PFSK-1 (cell line): ENCODE data around the gene GRHPR.

Source experiments
- FOXP2 ChIP-seq: optimal IDR thresholded peaks from 2 replicates; pipeline ENCODE3; 2011; ENCODE audit warnings: borderline replicate concordance, control low read depth, inconsistent platforms; ENCODE audit not compliant: insufficient read depth; ENCODE audit errors: extremely low read length, extremely low read depth
- POLR2AphosphoS5 ChIP-seq: IDR thresholded peaks from 2 replicates; pipeline ENCODE4 v1.6.1; 2012; ENCODE audit warnings: low read depth, mild to moderate bottlenecking, control low read depth, low read length, moderate library complexity
- SIN3A ChIP-seq: IDR thresholded peaks from 2 replicates; pipeline ENCODE4 v1.6.1; 2012; ENCODE audit warnings: mild to moderate bottlenecking, low read length, moderate library complexity, borderline replicate concordance; ENCODE audit not compliant: insufficient read depth
- TAF1 ChIP-seq: IDR thresholded peaks from 2 replicates; pipeline ENCODE4 v1.6.1; 2012; ENCODE audit warnings: low read length, control low read depth, borderline replicate concordance; ENCODE audit not compliant: insufficient read depth
- TF ChIP-seq, protein P1 (sequence below), 2 experiments: IDR thresholded peaks; 2 replicates each; pipeline versions ENCODE4 v1.6.1 to v1.8.0; 2011 to 2012; ENCODE audit warnings: low read depth in 2 of 2, low read length in 2 of 2, control low read depth in 1 of 2, inconsistent platforms in 1 of 2, mild to moderate bottlenecking in 1 of 2, moderate library complexity in 1 of 2; ENCODE audit not compliant: insufficient read depth in 1 of 2

GRHPR gene

DNA sequence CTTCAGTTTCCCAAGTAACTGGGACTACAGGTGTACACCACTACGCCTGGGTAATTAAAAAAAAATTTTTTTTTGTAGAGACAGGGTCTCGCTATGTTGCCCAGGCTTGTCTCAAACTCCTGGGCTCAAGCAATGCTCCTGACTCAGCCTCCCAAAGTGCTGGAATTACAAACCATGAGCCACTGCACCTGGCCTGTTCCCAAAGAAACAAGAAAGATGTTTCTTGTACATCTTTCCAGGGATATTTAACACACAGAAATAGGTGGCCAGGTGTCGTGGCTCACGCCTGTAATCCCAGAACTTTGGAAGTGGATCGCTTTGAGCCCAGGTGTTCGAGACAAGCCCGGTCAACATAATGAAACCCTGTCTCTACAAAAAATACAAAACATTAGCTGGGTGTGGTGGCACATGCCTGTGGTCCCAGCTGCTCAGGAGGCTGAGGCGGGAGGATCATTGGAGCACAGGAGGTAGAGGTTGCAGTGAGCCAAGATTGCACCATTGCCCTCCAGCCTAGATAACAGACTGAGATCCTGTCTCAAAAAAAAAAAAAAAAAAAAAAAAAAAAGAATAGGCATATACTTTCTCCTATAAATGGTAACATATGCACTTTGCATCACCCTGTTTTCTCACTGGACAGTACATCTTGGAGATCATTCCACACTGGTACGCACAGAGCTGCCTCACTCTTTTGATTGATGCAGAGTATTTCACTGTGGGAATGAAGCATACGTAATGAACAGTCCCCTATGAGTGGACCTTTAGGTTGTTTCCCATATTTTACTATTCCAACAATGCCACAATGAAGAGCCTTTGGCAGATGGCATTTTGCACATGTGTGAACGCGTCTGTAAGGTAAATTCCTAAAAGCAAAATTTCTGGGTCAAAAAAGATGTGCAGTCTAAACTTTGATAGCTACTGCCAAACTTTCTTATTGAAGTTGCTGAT lies 2.0 kb upstream of the GRHPR start:
- TF ChIP-seq FOXP2 = no peak
- TF ChIP-seq, protein P1, sequence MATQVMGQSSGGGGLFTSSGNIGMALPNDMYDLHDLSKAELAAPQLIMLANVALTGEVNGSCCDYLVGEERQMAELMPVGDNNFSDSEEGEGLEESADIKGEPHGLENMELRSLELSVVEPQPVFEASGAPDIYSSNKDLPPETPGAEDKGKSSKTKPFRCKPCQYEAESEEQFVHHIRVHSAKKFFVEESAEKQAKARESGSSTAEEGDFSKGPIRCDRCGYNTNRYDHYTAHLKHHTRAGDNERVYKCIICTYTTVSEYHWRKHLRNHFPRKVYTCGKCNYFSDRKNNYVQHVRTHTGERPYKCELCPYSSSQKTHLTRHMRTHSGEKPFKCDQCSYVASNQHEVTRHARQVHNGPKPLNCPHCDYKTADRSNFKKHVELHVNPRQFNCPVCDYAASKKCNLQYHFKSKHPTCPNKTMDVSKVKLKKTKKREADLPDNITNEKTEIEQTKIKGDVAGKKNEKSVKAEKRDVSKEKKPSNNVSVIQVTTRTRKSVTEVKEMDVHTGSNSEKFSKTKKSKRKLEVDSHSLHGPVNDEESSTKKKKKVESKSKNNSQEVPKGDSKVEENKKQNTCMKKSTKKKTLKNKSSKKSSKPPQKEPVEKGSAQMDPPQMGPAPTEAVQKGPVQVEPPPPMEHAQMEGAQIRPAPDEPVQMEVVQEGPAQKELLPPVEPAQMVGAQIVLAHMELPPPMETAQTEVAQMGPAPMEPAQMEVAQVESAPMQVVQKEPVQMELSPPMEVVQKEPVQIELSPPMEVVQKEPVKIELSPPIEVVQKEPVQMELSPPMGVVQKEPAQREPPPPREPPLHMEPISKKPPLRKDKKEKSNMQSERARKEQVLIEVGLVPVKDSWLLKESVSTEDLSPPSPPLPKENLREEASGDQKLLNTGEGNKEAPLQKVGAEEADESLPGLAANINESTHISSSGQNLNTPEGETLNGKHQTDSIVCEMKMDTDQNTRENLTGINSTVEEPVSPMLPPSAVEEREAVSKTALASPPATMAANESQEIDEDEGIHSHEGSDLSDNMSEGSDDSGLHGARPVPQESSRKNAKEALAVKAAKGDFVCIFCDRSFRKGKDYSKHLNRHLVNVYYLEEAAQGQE (IDR thresholded peaks at IDR 0.05; ENCODE audit: insufficient read depth in 1 of 2, low read depth in 2 of 2, low read length in 2 of 2) = no peak
- TF ChIP-seq TAF1 = no peak
- TF ChIP-seq SIN3A = no peak
- TF ChIP-seq POLR2AphosphoS5 = no peak

DNA sequence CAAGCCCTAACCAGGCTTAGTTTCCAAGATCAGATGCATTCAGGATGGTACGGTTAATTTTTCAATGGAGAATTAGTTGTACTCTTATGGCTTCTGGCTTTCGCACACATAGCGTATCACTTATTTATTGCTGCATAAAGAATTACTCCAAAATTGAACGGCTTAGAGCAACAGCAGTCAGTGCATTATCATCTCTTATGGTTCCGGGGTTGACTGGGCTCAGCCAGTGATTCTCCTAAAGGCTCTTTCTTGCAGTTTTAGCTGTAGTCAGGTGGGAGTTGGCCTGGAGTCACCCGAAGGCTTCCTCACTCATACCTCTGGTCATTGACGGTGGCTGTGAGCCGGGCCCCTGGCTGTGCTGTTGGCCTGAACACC lies 595 bp upstream of the GRHPR start:
- TF ChIP-seq TAF1 (no peak), FOXP2 (no peak), POLR2AphosphoS5 (no peak), SIN3A (no peak)
- TF ChIP-seq, protein P1 (IDR thresholded peaks at IDR 0.05; ENCODE audit: insufficient read depth in 1 of 2, low read depth in 2 of 2, low read length in 2 of 2) = no peak

DNA sequence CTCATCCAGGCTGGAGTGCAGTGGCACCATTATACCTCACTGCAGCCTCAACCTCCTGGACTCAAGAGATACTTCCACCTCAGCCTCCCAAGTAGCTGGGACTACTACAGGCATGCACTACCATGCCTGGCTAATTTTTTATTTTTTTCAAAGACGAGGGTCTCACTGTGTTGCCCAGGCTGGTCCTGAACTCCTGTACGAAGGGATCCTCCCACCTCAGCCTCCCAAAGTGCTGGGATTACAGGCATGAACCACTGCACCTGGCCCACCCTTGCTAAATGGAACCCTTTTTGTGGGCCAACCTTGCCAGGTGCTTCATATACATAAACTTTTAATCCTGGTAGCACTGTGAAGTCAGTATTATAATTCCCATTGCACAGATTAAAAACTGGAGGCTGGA lies 1.0 kb downstream of the GRHPR start:
- no peak for TF ChIP-seq TAF1
- TF ChIP-seq, protein P1 (IDR thresholded peaks at IDR 0.05; ENCODE audit: insufficient read depth in 1 of 2, low read depth in 2 of 2, low read length in 2 of 2) = no peak
- no peak for TF ChIP-seq SIN3A
- TF ChIP-seq POLR2AphosphoS5 = no peak
- no peak for TF ChIP-seq FOXP2

DNA sequence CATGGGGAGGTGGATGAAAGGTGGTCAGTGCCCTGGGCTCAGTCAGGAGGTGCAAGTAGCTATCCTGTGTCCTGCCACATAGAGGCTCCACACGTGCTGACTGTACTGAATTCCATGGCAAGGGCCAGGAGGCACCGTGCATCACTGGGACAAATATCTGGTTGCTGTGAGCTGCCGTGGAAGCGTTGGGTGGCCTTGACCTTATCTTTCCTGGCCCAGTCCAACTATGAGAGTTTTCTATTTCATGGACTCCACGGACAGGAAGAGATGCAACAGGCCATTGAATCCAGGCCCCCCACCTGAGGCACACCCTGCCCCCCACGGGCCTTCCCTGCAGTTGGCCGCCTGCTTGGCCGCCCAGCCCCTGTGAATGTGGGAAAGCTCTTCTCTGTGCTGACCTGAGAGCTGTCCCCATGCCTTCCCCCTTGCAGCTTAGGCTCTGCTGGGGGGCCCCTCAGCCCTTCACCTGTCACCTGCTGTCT lies 1.7 kb downstream of the GRHPR start:
- TF ChIP-seq TAF1 (no peak), FOXP2 (no peak), SIN3A (no peak)
- TF ChIP-seq, protein P1 (IDR thresholded peaks at IDR 0.05; ENCODE audit: insufficient read depth in 1 of 2, low read depth in 2 of 2, low read length in 2 of 2) = no peak

- no peak for TF ChIP-seq POLR2AphosphoS5
- TF ChIP-seq, protein P1 (IDR thresholded peaks at IDR 0.05; ENCODE audit: insufficient read depth in 1 of 2, low read depth in 2 of 2, low read length in 2 of 2) = no peak
- TF ChIP-seq TAF1 = no peak
- TF ChIP-seq FOXP2 = no peak
Measured at GRCh38 chr9:37424686-37425297, 2.3 kb downstream of the GRHPR start.
